ENCODE results near the gene SNAPC2. TPM values are rescaled to one million over a fixed set of nuclear protein-coding genes. Genes with fewer than 3 reads are reported as not detected.

SNAPC2 gene
- total RNA-seq, 4 donors from 2014 or later = 7.4 to 12.9 (median 9.4) TPM

- TF ChIP-seq CTCF (IDR thresholded peaks at IDR 0.05) (no peak), POLR2A (IDR thresholded peaks at IDR 0.05) (no peak)
These were observed 14.3 kb upstream of the SNAPC2 start for GRCh38 chr19:7905859-7906258.

GRCh38 chr19:7907122-7907521 lies 13.0 kb upstream of the SNAPC2 start:
- DNase-seq = no peak
- no peak overlapping the region for H3K4me3 ChIP-seq
- peaks cover 0 to 53% (median 0%) of the 10 kb centered on the region in 3 donors for H3K36me3 ChIP-seq
- no peaks in the 10 kb centered on the region for H3K9me3 ChIP-seq
- H3K4me1 ChIP-seq = peaks cover 3 to 30% (median 15%) of the 10 kb centered on the region in 4 donors
- no peak overlapping the region for H3K27ac ChIP-seq
- H3K27me3 ChIP-seq = no peaks in the 10 kb centered on the region
- TF ChIP-seq POLR2A (IDR thresholded peaks at IDR 0.05) (no peak), CTCF (IDR thresholded peaks at IDR 0.05) (no peak)

More at GRCh38 chr19:7905859-7906258, 14.3 kb upstream of the SNAPC2 start:
- Histone ChIP-seq H3K9me3 (no peaks in the 10 kb centered on the region), H3K27ac (no peak overlapping the region), H3K27me3 (no peaks in the 10 kb centered on the region), H3K4me3 (no peak overlapping the region), H3K36me3 (peaks cover 0 to 41% (median 0%) of the 10 kb centered on the region in 3 donors), H3K4me1 (peaks cover 3 to 30% (median 15%) of the 10 kb centered on the region in 4 donors)
- no peak for DNase-seq

- TF ChIP-seq POLR2A (IDR thresholded peaks at IDR 0.05) (no peak), CTCF (IDR thresholded peaks at IDR 0.05) (no peak)
- Histone ChIP-seq H3K9me3 (no peaks in the 10 kb centered on the region), H3K4me3 (no peak overlapping the region), H3K27ac (no peak overlapping the region), H3K36me3 (peaks cover 0 to 58% (median 0%) of the 10 kb centered on the region in 3 donors), H3K27me3 (no peaks in the 10 kb centered on the region), H3K4me1 (peaks cover 3 to 27% (median 15%) of the 10 kb centered on the region in 4 donors)
- DNase-seq = no peak
These were observed 12.6 kb upstream of the SNAPC2 start for GRCh38 chr19:7907544-7907943.

- no peak overlapping the region for H3K4me3 ChIP-seq
- TF ChIP-seq CTCF (IDR thresholded peaks at IDR 0.05) (no peak), POLR2A (IDR thresholded peaks at IDR 0.05) (no peak)
- no peaks in the 10 kb centered on the region for H3K9me3 ChIP-seq
- peaks cover 0 to 64% (median 0%) of the 10 kb centered on the region in 3 donors for H3K36me3 ChIP-seq
- no peaks in the 10 kb centered on the region for H3K27me3 ChIP-seq
- peak in 1 of 3 donors; percentile 41 for DNase-seq
- no peak overlapping the region for H3K27ac ChIP-seq
- peaks cover 3 to 21% (median 11%) of the 10 kb centered on the region in 4 donors for H3K4me1 ChIP-seq
These were observed 11.9 kb upstream of the SNAPC2 start for GRCh38 chr19:7908078-7908699.

- TF ChIP-seq CTCF (IDR thresholded peaks at IDR 0.05) (no peak), POLR2A (IDR thresholded peaks at IDR 0.05) (no peak)
- Histone ChIP-seq H3K27ac (no peak overlapping the region), H3K4me1 (peaks cover 3 to 21% (median 11%) of the 10 kb centered on the region in 4 donors), H3K36me3 (peaks cover 0 to 65% (median 0%) of the 10 kb centered on the region in 3 donors), H3K9me3 (no peaks in the 10 kb centered on the region), H3K4me3 (no peak overlapping the region), H3K27me3 (no peaks in the 10 kb centered on the region)
- peak in 1 of 3 donors; percentile 39 for DNase-seq
These were observed 11.2 kb upstream of the SNAPC2 start for GRCh38 chr19:7908742-7909461.

Measured in Peyer's patch (tissue), 4 donors.